GM10266 (cell line): Measurements from ENCODE around the gene MAP2K5.

Source experiments
- DNase-seq: peaks from one replicate; pipeline ENCODE4 v3.0.0; 2012; ENCODE audit errors: extremely low spot score
- TF ChIP-seq, protein P1 (sequence below): IDR thresholded peaks from 2 replicates; pipeline ENCODE4 v1.5.1; 2012; ENCODE audit warnings: mild to moderate bottlenecking, low read depth; ENCODE audit not compliant: control insufficient read depth, insufficient read depth; ENCODE audit errors: missing control alignments

Gene MAP2K5

DNA sequence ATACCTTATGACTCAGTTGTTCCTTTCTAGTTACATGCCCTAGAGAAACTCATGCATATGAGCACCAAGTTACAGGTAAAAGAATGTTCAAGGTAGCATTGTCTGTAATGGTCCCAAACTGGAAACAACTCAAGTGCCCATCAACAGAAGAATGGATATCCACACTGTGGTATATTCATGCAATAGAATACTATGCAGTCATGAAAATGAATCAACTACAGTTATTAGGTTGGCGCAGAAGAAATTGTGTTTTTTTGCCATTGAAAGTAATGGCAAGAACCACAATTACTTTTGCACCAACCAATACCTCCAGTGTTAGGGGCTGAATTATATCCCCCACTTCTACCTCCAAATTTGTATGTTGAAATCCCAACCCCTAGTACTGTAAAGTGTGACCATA, 307.0 kb downstream of the MAP2K5 start:
- TF ChIP-seq, protein P1, sequence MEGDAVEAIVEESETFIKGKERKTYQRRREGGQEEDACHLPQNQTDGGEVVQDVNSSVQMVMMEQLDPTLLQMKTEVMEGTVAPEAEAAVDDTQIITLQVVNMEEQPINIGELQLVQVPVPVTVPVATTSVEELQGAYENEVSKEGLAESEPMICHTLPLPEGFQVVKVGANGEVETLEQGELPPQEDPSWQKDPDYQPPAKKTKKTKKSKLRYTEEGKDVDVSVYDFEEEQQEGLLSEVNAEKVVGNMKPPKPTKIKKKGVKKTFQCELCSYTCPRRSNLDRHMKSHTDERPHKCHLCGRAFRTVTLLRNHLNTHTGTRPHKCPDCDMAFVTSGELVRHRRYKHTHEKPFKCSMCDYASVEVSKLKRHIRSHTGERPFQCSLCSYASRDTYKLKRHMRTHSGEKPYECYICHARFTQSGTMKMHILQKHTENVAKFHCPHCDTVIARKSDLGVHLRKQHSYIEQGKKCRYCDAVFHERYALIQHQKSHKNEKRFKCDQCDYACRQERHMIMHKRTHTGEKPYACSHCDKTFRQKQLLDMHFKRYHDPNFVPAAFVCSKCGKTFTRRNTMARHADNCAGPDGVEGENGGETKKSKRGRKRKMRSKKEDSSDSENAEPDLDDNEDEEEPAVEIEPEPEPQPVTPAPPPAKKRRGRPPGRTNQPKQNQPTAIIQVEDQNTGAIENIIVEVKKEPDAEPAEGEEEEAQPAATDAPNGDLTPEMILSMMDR = no peak
- DNase-seq = no peak

DNA sequence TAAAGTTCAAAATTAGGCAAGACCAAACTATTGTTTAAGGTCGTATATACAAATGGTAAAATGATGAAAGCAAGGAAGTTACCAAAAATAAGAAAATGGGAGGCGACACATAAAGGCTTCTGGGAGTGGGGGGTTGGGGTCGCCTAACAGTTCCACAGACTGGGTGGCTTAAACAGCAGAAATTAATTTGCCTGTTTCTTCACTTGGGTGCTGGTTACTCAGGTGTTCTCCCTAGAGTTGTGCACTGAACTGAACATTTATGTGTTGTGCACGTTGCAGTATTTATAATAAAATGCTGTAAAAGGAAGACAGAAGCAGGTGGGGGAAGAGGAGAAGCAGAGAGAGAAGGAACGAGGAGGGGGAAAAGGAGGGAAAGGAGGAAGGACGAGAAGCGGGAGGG, 307.8 kb downstream of the MAP2K5 start:
- no peak for DNase-seq
- TF ChIP-seq, protein P1 = no peak

DNA sequence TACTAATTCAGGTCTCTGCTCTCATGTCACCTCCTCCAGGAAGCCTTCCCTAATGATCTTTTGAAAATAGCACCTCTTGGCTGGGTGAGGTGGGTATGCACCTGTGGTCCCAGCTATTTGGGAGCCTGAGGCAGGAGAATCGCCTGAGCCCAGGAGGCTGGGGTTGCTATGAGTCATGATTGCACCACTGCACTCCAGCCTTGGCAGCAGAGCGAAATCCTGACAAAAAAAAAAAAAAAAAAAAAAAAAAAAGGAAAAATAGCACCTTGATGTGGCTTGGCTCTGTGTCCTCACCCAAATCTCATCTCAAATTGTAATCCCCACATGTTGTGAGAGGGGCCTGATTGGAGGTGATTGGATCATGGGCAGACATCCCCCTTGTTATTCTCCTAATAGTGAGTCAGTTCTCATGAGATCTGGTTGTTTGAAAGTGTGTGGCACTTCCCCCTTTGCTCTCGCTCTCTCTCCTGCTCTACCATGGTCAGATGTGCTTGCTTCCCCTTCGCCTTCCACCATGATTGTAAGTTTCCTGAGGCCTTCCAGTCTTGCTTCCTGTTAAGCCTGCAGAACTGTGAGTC, 308.6 kb downstream of the MAP2K5 start:
- TF ChIP-seq, protein P1 = no peak
- no peak for DNase-seq

DNA sequence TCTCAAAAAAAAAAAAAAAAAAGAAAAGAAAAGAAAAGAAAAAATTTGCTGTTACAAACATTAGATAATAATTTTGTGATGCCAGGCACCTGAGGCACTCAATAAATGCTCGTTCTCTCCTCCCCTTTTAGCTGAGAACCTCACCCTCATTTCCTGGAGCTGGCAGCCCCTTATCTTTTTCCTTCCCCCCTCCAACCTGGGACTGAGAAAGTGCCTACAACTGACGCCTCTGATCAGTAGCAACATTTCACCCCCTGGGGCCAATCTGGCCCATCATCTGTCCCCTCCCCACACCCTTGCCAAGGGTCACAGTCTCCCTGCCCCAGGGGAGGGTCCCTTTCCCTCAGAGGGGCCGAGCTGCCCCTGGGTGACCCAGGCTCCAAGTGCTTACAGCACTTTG, 309.9 kb downstream of the MAP2K5 start:
- no peak for DNase-seq
- TF ChIP-seq, protein P1 = no peak

DNA sequence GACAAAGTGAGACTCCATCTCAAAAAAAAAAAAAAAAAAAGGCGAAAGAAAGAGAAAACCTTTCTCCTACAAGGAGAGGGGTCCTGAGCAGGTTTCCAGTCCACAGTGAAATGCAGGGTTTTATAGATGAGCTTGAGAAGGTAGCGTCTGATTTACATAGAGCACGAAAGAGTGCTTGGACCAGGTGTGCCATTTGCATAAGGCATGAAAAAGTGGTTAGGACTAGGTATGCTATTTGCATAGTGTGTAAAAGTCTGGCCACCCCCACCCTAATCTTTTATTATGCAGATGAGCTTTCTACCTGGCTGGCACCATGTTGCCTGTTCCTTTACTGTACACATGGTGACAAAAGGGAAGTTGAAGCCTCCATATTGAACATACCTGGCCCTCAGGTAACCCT, 311.0 kb downstream of the MAP2K5 start:
- TF ChIP-seq, protein P1 = no peak
- no peak for DNase-seq

DNA sequence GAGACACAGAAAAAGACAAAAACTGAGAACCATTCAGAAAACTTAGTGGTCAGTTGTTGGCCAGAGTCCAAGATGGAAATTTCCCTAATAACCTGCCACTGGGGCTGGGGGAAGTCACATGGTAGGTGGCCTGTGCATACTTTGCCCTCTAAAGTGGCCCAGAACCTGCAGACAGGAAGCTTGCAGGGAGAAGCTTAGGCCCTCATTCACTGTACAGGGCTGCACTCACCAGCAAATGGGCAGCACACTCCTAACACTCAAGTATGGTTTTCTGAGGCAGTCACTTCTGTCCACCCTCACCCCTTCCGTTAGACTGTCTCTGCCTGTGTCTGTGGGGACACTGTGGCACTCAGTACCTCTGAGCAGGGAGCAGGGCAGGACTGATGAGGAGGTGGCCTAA, 311.9 kb downstream of the MAP2K5 start:
- TF ChIP-seq, protein P1 = no peak
- no peak for DNase-seq

DNA sequence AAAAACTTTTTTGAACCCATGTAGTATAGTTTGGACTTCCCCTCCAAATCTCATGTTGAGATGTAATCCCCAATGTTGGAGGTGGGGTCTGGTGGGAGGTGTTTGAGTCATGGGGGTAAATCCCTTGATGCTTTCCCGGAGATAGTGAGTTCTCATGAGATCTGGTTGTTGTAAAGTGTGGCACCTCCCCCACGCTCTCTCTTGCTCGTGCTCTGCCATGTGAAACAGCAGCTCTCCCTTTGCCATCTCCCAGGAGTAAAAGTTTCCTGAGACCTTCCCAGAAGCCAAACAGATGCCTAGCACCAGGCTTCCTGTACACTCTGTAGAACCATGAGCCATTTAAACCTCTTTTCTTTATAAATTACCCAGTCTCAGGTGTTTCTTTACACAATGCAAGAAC, 313.3 kb downstream of the MAP2K5 start:
- TF ChIP-seq, protein P1 = no peak
- no peak for DNase-seq
